ENCODE measurements around the gene CDK11A. TPM values are rescaled to one million over a fixed set of nuclear protein-coding genes. Genes with fewer than 3 reads are reported as not detected.

Gene CDK11A
- total RNA-seq, 1 donor, result 9.8 TPM

DNA sequence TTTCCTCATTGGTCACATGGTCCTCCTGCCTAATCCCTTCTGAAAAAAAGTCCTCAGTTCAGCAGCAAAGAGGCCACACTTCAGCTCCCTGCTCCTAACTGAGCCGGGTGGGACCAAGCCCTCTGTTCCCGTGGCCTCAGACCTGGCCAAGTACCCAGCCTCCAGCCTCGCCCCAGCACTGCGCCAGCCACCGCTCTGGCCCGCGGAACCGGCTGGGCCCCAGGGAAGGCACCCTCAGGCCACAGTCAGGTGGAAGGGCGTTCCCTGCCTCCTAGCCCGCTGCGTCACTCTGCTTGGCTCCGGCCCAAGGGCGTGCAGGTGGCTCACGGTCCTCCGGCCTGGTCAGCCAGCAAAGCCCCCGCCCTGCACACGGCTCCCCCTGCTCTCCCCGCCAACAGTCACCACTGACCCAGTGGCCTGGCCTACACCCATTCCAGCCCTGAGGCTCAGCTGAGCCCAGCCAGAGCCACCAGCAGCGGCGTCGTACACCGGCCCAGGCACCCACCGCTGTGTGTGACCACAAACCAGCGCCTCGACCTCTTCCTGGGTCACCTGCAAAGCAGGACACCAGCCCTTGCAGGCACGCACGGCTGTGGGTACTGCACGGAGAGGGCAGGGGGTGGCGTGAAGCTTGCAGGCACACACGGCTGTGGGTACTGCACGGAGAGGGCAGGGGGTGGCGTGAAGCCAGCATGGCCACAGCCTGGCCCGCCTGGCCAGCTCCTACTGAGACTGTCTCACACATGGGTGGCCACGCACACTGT lies 34.7 kb upstream of the CDK11A start:
- TF ChIP-seq, protein P1, sequence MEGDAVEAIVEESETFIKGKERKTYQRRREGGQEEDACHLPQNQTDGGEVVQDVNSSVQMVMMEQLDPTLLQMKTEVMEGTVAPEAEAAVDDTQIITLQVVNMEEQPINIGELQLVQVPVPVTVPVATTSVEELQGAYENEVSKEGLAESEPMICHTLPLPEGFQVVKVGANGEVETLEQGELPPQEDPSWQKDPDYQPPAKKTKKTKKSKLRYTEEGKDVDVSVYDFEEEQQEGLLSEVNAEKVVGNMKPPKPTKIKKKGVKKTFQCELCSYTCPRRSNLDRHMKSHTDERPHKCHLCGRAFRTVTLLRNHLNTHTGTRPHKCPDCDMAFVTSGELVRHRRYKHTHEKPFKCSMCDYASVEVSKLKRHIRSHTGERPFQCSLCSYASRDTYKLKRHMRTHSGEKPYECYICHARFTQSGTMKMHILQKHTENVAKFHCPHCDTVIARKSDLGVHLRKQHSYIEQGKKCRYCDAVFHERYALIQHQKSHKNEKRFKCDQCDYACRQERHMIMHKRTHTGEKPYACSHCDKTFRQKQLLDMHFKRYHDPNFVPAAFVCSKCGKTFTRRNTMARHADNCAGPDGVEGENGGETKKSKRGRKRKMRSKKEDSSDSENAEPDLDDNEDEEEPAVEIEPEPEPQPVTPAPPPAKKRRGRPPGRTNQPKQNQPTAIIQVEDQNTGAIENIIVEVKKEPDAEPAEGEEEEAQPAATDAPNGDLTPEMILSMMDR (IDR thresholded peaks at IDR 0.05; ENCODE audit: insufficient read depth, low read length), result no peak
- DNase-seq (ENCODE audit: low read depth), result no peak
- H3K4me3 ChIP-seq (ENCODE audit: low read depth, low read length), result no peak overlapping the region

DNA sequence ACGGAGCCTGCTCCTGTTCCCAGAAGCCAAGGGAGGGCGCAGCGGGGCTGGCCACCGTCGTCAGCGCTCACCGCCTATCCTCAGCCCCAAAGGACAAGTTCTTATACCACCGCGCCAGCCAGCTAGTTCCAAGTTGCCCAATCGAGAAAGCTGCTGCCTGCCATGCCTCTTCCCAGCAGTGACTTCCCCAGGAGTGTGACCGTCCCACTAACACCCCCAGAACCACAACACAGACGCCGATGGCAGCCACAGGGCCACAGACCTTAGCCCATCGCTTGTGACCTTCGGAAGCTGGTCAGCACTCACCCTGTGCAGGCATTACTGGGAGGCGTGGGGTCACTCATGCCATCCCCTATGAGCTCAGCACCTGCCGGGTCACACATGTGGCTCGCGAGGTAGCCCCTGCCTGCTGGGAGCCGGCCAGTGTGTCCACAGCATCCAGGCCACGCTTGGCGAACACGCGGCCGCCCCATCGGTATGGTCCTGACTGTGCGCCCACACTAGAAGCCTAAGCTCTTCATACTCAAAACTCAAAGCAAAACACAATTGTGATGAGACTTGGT lies 34.0 kb upstream of the CDK11A start:
- no peak overlapping the region for H3K4me3 ChIP-seq (ENCODE audit: low read depth, low read length)
- DNase-seq (ENCODE audit: low read depth), result no peak
- TF ChIP-seq, protein P1 (IDR thresholded peaks at IDR 0.05; ENCODE audit: insufficient read depth, low read length), result no peak

DNA sequence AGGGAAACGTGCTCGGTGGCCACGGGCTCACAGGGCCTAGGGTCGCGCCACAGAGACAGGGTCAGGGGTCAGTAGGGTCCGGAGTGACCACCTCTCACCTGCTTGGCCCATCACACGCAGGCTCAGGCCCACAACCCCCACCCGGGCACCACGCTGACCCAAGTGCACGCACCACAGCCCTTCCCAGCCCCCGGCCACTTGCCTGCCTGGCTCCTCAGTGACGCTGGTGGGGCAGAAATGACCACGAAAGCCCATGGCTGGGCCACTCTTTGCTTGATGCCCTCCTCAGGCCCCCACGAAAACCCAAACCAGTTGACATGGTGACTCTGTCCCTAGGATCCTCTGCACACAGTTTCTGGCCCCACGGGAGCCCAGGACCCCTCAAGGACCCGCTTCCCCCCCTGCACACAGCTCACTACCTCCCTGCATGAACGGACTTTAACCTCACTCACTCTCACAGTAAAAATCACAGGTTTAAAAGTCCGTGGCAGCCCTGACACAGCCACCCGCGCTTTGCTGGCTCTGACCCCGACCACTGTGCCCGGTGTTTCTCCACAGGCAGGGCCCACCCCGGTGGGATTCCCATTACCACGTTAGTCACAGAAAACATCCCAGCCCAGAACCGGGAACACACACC lies 33.4 kb upstream of the CDK11A start:
- DNase-seq (ENCODE audit: low read depth), result no peak
- TF ChIP-seq, protein P1 (IDR thresholded peaks at IDR 0.05; ENCODE audit: insufficient read depth, low read length), result no peak
- H3K4me3 ChIP-seq (ENCODE audit: low read depth, low read length), result no peak overlapping the region

DNA sequence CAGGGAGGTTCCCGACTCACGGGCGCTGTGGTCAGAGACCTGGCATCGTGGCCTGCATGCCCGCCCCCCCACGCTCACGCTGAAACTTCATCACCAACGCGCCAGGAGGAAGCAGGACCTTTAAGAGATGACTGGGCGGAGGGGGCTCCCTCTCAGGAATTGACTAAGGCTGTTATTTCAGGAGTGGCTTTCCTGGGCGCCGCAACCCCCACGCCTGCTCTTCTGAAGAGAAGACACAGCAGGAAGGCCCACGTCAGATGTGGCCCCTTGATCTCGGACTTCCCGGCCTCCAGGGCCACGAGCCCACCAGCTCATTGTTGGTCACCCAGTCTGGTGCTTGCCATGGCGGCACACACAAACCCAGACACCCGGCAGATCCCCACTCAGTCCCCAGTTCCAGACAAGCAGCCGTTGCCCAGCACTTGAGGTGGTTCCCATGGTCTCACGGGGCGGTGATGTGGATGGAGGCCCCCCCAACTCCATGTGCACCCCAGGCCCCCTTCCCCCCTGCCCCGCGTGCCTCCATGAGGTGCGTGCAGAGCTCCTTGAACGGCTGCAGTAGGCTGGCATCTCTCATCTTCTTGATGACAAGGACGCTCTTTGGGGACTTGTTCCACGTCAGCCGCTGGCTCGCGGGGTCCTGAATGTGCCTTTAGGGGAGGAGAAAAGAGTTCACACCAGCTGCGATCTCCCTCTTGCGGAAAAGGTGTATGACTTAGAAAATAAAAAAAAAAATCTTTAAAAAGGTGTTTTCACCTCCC lies 32.7 kb upstream of the CDK11A start:
- DNase-seq (ENCODE audit: low read depth), result no peak
- TF ChIP-seq, protein P1 (IDR thresholded peaks at IDR 0.05; ENCODE audit: insufficient read depth, low read length), result no peak
- no peak overlapping the region for H3K4me3 ChIP-seq (ENCODE audit: low read depth, low read length)

DNA sequence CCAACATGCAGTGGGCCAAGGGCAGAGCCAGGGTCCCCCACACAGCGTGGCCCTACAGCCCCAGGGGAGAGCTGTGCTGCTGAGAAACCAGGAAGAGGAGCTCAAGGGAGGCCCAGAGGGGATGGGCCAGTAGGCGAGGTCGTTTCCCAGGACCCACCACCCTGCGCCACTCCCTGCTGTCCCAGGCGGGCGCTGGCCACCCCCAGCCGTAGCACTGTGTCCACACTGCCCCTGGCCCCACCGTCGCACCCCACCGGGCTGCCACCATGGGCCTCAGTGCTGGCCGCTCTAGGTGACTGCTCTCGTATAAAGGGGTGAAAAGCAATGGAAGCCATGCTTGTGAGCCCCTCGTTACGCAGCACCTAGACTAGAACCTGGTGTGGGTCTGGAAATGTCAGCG lies 31.7 kb upstream of the CDK11A start:
- no peak overlapping the region for H3K4me3 ChIP-seq (ENCODE audit: low read depth, low read length)
- TF ChIP-seq, protein P1 (IDR thresholded peaks at IDR 0.05; ENCODE audit: insufficient read depth, low read length), result no peak
- DNase-seq (ENCODE audit: low read depth), result no peak

DNA sequence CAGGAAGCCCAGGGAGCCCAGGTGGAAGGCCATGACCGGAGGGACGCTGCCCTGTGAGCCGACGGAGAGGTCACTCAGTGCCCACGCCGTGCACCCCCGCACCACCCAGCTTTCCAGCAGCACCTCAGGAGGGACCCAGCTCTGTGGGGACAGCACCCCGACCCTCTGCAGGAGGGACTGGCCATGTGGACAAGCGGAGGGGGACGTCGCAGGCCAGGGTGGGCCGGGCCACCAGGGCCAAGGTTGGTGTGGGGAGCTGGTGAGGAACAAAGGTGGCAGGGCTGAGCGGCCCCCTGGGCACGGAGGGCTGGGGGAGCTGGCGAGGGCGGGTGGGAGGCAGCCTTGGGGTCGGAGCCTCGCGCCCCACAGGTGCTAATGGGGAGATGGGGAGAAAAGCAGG lies 31.3 kb upstream of the CDK11A start:
- TF ChIP-seq, protein P1 (IDR thresholded peaks at IDR 0.05; ENCODE audit: insufficient read depth, low read length), result no peak
- no peak overlapping the region for H3K4me3 ChIP-seq (ENCODE audit: low read depth, low read length)
- no peak for DNase-seq (ENCODE audit: low read depth)

Data from fibroblast of the aortic adventitia (primary cell).